Type B pancreatic cell (in vitro differentiated cells): ENCODE results near the gene ANLN. TPM values are rescaled to one million over a fixed set of nuclear protein-coding genes. Genes with fewer than 3 reads are reported as not detected.
A peak's percentile ranks its signal among the peaks of the same experiment; 100 is the strongest.

Experiments
- DNase-seq: peaks from one replicate; pipeline ENCODE4 v3.0.0; 2021; ENCODE audit warnings: mixed read lengths; ENCODE audit not compliant: unreplicated experiment; ENCODE audit errors: extremely low spot score
- H3K27ac Mint-ChIP-seq: 2 replicates; pipeline ENCODE4 v1.8.0; 2021; ENCODE audit warnings: mild to moderate bottlenecking, mixed read lengths
- H3K27me3 Mint-ChIP-seq: 2 replicates; pipeline ENCODE4 v1.8.0; 2021; ENCODE audit warnings: mixed read lengths
- H3K36me3 Mint-ChIP-seq: 2 replicates; pipeline ENCODE4 v1.8.0; 2021; ENCODE audit warnings: mixed read lengths
- H3K4me1 Mint-ChIP-seq: one replicate; pipeline ENCODE4 v1.8.0; 2021; ENCODE audit warnings: mixed read lengths; ENCODE audit not compliant: unreplicated experiment
- H3K4me3 Mint-ChIP-seq: 2 replicates; pipeline ENCODE4 v1.8.0; 2021; ENCODE audit warnings: mild to moderate bottlenecking, mixed read lengths
- H3K9me3 Mint-ChIP-seq: 2 replicates; pipeline ENCODE4 v1.8.0; 2021; ENCODE audit warnings: mixed read lengths
- total RNA-seq: library from RNA; stranded (reverse); gene quantifications from 2 replicates; pipeline ENCODE4 v1.2.1, GENCODE V29; 2021; ENCODE audit warnings: low replicate concordance
- TF ChIP-seq, protein P1 (sequence below): fragments of 200-600 bp; sonication (generic); conservative IDR thresholded peaks from 2 replicates; pipeline ENCODE4 v1.5.0; 2021; ENCODE audit warnings: antibody characterized with exemption, mild to moderate bottlenecking

Gene ANLN
- total RNA-seq, 1 donor from 2014 or later, result 68.3 TPM

DNA sequence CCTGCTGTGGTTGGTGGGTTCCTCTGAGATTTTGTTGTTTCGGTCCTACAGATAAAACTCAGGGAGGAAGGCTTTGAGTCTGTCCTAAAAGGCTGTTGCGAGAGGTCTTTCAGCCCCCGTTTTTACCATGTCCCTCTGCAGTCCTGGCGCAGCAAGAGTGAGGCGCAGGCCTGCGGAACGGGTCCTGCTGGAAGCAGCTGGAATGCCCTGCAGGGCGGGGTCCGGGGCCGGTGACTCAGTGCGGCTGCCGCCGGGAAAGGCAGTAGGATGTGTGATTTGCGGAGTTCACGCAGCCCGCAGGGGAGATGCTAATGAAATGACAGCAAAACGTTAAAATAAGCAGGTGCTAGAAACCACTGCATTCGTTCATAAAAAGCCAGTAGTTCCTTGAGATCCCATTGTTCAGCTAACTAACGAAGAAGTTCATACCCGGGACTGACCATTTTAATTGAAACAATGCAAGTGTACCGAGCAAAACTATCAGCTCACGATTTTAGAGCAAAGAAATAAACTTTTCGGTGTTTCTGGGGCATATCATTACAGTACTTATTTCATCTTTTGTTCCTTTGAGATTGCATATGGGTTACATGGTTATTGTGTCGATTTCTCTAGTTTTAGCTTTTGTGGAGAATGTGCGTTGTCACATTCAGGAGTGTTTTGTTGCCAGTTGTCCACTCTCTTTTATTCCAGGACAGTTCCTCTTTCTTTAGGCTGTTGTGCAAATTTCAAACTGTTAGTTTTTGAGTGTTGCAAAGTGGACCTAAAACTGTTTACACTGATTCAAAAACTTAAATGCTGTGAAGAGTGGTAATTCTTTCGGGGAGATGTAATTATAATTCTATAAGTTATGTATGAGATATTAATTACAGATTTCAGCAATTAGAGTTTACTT lies 783 bp downstream of the ANLN start:
- Mint-ChIP-seq H3K27ac (peak overlapping the region; percentile 84), H3K4me1 (peaks cover 22% of the 10 kb centered on the region), H3K9me3 (no peaks in the 10 kb centered on the region), H3K36me3 (peaks cover 8% of the 10 kb centered on the region), H3K4me3 (peak overlapping the region; percentile 90), H3K27me3 (no peaks in the 10 kb centered on the region)
- DNase-seq, result peak; percentile 85
- TF ChIP-seq, protein P1, sequence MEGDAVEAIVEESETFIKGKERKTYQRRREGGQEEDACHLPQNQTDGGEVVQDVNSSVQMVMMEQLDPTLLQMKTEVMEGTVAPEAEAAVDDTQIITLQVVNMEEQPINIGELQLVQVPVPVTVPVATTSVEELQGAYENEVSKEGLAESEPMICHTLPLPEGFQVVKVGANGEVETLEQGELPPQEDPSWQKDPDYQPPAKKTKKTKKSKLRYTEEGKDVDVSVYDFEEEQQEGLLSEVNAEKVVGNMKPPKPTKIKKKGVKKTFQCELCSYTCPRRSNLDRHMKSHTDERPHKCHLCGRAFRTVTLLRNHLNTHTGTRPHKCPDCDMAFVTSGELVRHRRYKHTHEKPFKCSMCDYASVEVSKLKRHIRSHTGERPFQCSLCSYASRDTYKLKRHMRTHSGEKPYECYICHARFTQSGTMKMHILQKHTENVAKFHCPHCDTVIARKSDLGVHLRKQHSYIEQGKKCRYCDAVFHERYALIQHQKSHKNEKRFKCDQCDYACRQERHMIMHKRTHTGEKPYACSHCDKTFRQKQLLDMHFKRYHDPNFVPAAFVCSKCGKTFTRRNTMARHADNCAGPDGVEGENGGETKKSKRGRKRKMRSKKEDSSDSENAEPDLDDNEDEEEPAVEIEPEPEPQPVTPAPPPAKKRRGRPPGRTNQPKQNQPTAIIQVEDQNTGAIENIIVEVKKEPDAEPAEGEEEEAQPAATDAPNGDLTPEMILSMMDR, result peak; percentile 22

DNA sequence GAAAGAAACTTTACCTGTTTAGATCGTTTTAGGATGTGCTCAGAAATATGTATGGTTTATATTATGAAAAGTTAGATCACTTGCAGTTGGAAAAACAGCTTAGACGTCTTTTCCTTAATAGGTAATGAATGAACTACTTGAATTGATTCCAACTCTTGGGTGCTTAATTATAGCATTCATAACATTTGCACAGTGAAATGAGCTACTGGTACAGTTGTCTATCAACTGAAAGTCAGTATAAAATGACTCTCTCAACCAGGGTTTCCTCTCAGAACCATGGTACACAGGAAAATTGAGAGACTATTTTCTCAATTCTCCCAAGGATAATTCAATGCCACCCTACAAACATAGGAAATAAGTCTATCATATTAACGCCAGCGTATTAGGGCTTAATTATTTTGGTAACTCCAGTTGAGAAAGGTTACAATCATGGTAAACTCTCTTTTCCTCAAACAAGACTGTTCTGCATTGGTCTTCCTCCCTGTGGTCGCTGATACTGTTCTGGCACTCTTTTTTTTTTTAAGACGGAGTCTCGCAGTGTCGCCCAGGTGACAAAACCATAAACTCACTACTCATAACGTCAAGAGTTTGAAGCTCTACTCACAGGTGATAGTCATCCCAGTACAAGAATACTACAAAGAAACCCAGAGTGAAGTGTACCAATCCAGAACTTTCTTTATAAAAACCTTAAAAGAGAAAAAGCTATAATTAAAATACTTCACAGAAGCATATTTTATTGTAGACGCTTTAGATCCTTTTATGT lies 2.0 kb downstream of the ANLN start:
- peak overlapping the region; percentile 90 for H3K4me3 Mint-ChIP-seq

DNA sequence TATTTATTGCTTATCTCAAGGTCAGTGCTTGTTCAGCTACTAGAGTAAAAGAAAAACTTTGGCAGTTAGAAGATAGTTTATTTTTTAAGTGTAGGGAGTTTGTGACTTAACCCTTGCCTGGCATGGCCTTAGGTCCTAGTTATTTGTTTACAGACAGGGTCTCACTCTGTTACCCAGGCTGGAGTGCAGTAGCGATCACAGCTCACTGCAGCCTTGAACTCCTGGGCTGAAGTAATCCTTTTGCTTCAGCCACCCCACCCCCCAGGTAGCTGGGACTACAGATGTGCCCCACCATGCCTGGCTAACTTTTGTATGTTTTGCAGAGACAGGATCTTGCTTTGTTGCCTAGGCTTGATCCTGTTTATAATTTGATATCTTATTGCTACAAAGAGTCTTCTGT lies 4.2 kb downstream of the ANLN start:
- Mint-ChIP-seq H3K27ac (peak overlapping the region; percentile 23), H3K4me1 (peaks cover 22% of the 10 kb centered on the region)
- TF ChIP-seq, protein P1, result no peak

More for the DNA sequence above, 2.0 kb downstream of the ANLN start:
- DNase-seq, result no peak
- TF ChIP-seq, protein P1, result no peak
- Mint-ChIP-seq H3K36me3 (peaks cover 11% of the 10 kb centered on the region), H3K27me3 (no peaks in the 10 kb centered on the region), H3K9me3 (no peaks in the 10 kb centered on the region), H3K27ac (peak overlapping the region; percentile 84), H3K4me1 (peaks cover 22% of the 10 kb centered on the region)

DNA sequence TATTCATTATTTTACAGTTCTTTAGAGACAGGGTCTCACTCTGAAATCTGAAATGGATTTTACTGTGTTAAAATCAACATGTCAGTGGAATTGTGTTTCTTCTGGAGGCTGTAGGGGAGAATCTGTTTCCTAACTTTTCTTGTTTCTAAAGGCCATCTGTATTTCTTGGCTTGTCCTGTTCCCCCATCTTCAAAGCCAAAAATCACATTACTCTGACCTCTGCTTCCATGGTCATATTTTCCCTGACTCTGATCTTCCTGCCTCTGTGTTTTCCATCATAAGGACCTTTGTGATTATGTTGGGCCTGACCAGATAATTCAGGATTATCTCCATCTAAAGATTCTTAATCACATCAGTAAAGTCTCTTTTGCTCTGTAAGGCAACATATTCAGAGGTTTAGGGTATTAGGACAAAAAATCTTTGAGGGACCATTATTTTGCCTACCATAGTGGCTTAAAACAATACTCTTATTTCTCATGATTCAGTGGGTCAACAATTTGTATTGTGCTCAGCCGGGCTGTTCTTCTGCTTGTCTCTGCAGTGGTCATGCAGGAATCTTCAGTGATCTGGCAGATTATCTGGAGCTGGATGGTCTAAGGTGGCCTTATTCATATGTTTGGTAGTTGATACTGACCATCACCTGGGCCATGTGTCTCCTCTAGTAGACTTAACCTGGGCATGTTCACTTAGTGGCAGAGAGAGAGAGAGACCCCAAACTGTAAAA lies 5.7 kb downstream of the ANLN start:
- H3K4me3 Mint-ChIP-seq, result no peak overlapping the region
- H3K36me3 Mint-ChIP-seq, result peaks cover 15% of the 10 kb centered on the region
- no peak for DNase-seq
- H3K27ac Mint-ChIP-seq, result no peak overlapping the region
- H3K9me3 Mint-ChIP-seq, result no peaks in the 10 kb centered on the region
- H3K4me1 Mint-ChIP-seq, result peaks cover 22% of the 10 kb centered on the region
- H3K27me3 Mint-ChIP-seq, result no peaks in the 10 kb centered on the region
- TF ChIP-seq, protein P1, result no peak

More for the DNA sequence above, 4.2 kb downstream of the ANLN start:
- peaks cover 15% of the 10 kb centered on the region for H3K36me3 Mint-ChIP-seq
- no peak for DNase-seq
- no peaks in the 10 kb centered on the region for H3K27me3 Mint-ChIP-seq
- H3K4me3 Mint-ChIP-seq, result peak overlapping the region; percentile 15
- H3K9me3 Mint-ChIP-seq, result no peaks in the 10 kb centered on the region

DNA sequence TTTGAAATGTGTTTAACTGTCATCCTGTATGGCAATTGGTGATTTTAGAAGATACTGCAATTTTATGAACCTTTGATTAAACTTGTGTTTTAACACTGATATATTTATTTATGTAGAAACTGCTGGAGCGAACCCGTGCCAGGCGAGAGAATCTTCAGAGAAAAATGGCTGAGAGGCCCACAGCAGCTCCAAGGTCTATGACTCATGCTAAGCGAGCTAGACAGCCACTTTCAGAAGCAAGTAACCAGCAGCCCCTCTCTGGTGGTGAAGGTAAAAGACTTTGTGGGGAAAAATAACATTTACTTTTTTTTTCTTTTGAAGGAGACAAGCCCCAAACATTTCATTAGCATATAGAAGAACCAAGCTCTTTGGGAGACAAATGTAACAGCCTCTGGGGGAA lies 6.5 kb downstream of the ANLN start:
- Mint-ChIP-seq H3K4me1 (peaks cover 22% of the 10 kb centered on the region), H3K9me3 (no peaks in the 10 kb centered on the region), H3K27me3 (no peaks in the 10 kb centered on the region), H3K27ac (no peak overlapping the region), H3K36me3 (peaks cover 15% of the 10 kb centered on the region), H3K4me3 (no peak overlapping the region)
- TF ChIP-seq, protein P1, result no peak
- no peak for DNase-seq
